Measurements from ENCODE around the gene SCUBE1. TPM values are rescaled to one million over a fixed set of nuclear protein-coding genes. Genes with fewer than 3 reads are reported as not detected.

SCUBE1 gene
- total RNA-seq, 1 donor from 2014 or later: 0.14 TPM

DNA sequence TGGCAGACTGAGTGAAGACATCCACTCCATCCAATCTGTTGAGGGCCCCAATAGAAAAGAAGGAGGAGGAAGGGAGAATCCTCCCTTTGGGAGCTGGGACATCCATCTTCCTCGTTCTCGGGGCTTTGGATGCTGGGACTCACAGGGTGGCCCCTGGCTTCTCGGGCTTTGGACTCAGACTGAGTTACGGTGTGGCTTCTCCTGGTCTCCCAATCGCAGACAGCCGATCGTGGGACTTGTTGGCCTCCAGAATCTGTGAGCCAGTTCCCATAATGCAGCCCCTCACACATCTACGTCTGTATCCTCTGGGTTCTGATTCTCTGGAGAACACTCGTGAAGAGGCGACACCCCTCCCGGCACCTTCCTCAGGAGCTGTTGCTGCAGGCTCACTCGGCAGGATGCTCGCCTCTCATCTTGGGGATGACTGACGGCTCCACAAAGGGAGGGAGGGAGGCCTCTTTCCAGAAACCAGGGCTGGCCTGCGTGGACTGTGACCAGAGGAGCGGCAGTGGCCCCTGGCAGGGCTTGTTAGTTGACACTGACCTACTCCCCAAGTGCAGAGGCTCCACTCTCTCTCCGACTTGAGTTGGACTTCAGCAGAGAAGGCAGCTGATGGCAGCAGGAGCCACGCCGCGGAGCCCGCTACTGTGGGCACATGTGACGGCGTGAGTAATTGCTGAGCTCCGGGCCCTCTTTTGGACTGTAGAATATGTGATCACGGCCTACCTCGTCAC lies 141.5 kb downstream of the SCUBE1 start:
- no peak overlapping the region for H3K4me3 ChIP-seq
- H3K27ac ChIP-seq (replicated peaks): no peak overlapping the region
- DNase-seq: no peak
- intact Hi-C loops (cut with micrococcal nuclease): no loop called here
- TF ChIP-seq, protein P1, sequence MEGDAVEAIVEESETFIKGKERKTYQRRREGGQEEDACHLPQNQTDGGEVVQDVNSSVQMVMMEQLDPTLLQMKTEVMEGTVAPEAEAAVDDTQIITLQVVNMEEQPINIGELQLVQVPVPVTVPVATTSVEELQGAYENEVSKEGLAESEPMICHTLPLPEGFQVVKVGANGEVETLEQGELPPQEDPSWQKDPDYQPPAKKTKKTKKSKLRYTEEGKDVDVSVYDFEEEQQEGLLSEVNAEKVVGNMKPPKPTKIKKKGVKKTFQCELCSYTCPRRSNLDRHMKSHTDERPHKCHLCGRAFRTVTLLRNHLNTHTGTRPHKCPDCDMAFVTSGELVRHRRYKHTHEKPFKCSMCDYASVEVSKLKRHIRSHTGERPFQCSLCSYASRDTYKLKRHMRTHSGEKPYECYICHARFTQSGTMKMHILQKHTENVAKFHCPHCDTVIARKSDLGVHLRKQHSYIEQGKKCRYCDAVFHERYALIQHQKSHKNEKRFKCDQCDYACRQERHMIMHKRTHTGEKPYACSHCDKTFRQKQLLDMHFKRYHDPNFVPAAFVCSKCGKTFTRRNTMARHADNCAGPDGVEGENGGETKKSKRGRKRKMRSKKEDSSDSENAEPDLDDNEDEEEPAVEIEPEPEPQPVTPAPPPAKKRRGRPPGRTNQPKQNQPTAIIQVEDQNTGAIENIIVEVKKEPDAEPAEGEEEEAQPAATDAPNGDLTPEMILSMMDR (IDR thresholded peaks at IDR 0.05; ENCODE audit: borderline replicate concordance): no peak
- no peaks in the 10 kb centered on the region for H3K36me3 ChIP-seq
- H3K4me1 ChIP-seq: peaks cover 6% of the 10 kb centered on the region
- no peaks in the 10 kb centered on the region for H3K9me3 ChIP-seq (replicated peaks)
- H3K27me3 ChIP-seq (ENCODE audit: low read depth): peaks cover 19% of the 10 kb centered on the region

- H3K4me1 ChIP-seq: peaks cover 4% of the 10 kb centered on the region
- no peaks in the 10 kb centered on the region for H3K9me3 ChIP-seq (replicated peaks)
- TF ChIP-seq, protein P1 (IDR thresholded peaks at IDR 0.05; ENCODE audit: borderline replicate concordance): no peak
- no peak for DNase-seq
- H3K27ac ChIP-seq (replicated peaks): no peak overlapping the region
- peaks cover 19% of the 10 kb centered on the region for H3K27me3 ChIP-seq (ENCODE audit: low read depth)
- no peaks in the 10 kb centered on the region for H3K36me3 ChIP-seq
- no peak overlapping the region for H3K4me3 ChIP-seq
- intact Hi-C loops (cut with micrococcal nuclease): no loop called here
Observed at GRCh38 chr22:43200555-43200954, 142.6 kb downstream of the SCUBE1 start.

GRCh38 chr22:43200031-43200430 lies 143.1 kb downstream of the SCUBE1 start:
- H3K4me3 ChIP-seq: no peak overlapping the region
- intact Hi-C loops (cut with micrococcal nuclease): no loop called here
- DNase-seq: no peak

GRCh38 chr22:43199541-43199940 lies 143.6 kb downstream of the SCUBE1 start:
- TF ChIP-seq, protein P1 (IDR thresholded peaks at IDR 0.05; ENCODE audit: borderline replicate concordance): no peak
- Histone ChIP-seq H3K9me3 (replicated peaks) (no peaks in the 10 kb centered on the region), H3K36me3 (no peaks in the 10 kb centered on the region), H3K27ac (replicated peaks) (no peak overlapping the region), H3K4me1 (peaks cover 4% of the 10 kb centered on the region), H3K4me3 (no peak overlapping the region), H3K27me3 (ENCODE audit: low read depth) (peaks cover 19% of the 10 kb centered on the region)
- intact Hi-C loops (cut with micrococcal nuclease): no loop called here
- no peak for DNase-seq

More at GRCh38 chr22:43200031-43200430, 143.1 kb downstream of the SCUBE1 start:
- no peaks in the 10 kb centered on the region for H3K9me3 ChIP-seq (replicated peaks)
- peaks cover 19% of the 10 kb centered on the region for H3K27me3 ChIP-seq (ENCODE audit: low read depth)
- no peak overlapping the region for H3K27ac ChIP-seq (replicated peaks)
- TF ChIP-seq, protein P1 (IDR thresholded peaks at IDR 0.05; ENCODE audit: borderline replicate concordance): no peak
- peaks cover 4% of the 10 kb centered on the region for H3K4me1 ChIP-seq
- no peaks in the 10 kb centered on the region for H3K36me3 ChIP-seq

- intact Hi-C loops (cut with micrococcal nuclease): no loop called here
- DNase-seq: no peak
- TF ChIP-seq, protein P1 (IDR thresholded peaks at IDR 0.05; ENCODE audit: borderline replicate concordance): no peak
- H3K27ac ChIP-seq (replicated peaks): no peak overlapping the region
- no peaks in the 10 kb centered on the region for H3K36me3 ChIP-seq
- no peak overlapping the region for H3K4me3 ChIP-seq
- H3K9me3 ChIP-seq (replicated peaks): no peaks in the 10 kb centered on the region
- H3K4me1 ChIP-seq: peaks cover 4% of the 10 kb centered on the region
- H3K27me3 ChIP-seq (ENCODE audit: low read depth): peaks cover 19% of the 10 kb centered on the region
Observed at GRCh38 chr22:43198936-43199335, 144.2 kb downstream of the SCUBE1 start.
